Ectodermal cell (in vitro differentiated cells): ENCODE measurements around the gene ABTB1.

ENCODE experiments used
- H3K27ac ChIP-seq: 2 replicates; pipeline ENCODE4 v1.7.0; 2013; ENCODE audit warnings: mild to moderate bottlenecking, low read depth, low read length; ENCODE audit not compliant: insufficient read depth, poor library complexity, severe bottlenecking
- H3K27me3 ChIP-seq: 2 replicates; pipeline ENCODE4 v1.7.0; 2013; ENCODE audit warnings: mild to moderate bottlenecking, low read length; ENCODE audit not compliant: insufficient read depth, control insufficient read depth, poor library complexity, severe bottlenecking
- H3K36me3 ChIP-seq: one replicate; pipeline ENCODE4 v1.7.0; 2013; ENCODE audit warnings: low read length; ENCODE audit not compliant: control insufficient read depth, insufficient read depth
- H3K4me1 ChIP-seq: one replicate; pipeline ENCODE4 v1.7.0; 2013; ENCODE audit warnings: low read length; ENCODE audit not compliant: control insufficient read depth, insufficient read depth
- H3K4me3 ChIP-seq: 2 replicates; pipeline ENCODE4 v1.7.0; 2013; ENCODE audit warnings: low read depth, low read length, control low read depth; ENCODE audit not compliant: insufficient read depth
- H3K9me3 ChIP-seq: 2 replicates; pipeline ENCODE4 v1.7.0; 2013; ENCODE audit warnings: mild to moderate bottlenecking, low read length, moderate library complexity; ENCODE audit not compliant: control insufficient read depth
- WGBS, 2 experiments: methylation state at CpG; one replicate each; pipeline ENCODE4 v1.1.7; 2013; ENCODE audit warnings: missing lambda C conversion rate in 2 of 2; 5-methylcytosine and 5-hydroxymethylcytosine counted together

The ABTB1 gene

GRCh38 chr3:127712461-127712860, 39.7 kb downstream of the ABTB1 start:
- no peak overlapping the region for H3K4me3 ChIP-seq
- no peaks in the 10 kb centered on the region for H3K27me3 ChIP-seq
- H3K9me3 ChIP-seq, result no peaks in the 10 kb centered on the region
- no peak overlapping the region for H3K27ac ChIP-seq
- peaks cover 10% of the 10 kb centered on the region for H3K4me1 ChIP-seq
- 89 to 91% methylated on average over 9 of the region's 9 CpGs for WGBS, 2 experiments
- no peaks in the 10 kb centered on the region for H3K36me3 ChIP-seq

- H3K27ac ChIP-seq, result no peak overlapping the region
- no peak overlapping the region for H3K4me3 ChIP-seq
- H3K4me1 ChIP-seq, result peaks cover 9% of the 10 kb centered on the region
- H3K9me3 ChIP-seq, result no peaks in the 10 kb centered on the region
- 92 to 93% methylated on average over 9 of the region's 9 CpGs for WGBS, 2 experiments
- no peaks in the 10 kb centered on the region for H3K36me3 ChIP-seq
- no peaks in the 10 kb centered on the region for H3K27me3 ChIP-seq
Measured at GRCh38 chr3:127712881-127713771, 40.4 kb downstream of the ABTB1 start.

GRCh38 chr3:127714125-127714571, 41.4 kb downstream of the ABTB1 start:
- H3K27me3 ChIP-seq, result no peaks in the 10 kb centered on the region
- 71 to 75% methylated on average over 10 of the region's 10 CpGs for WGBS, 2 experiments
- H3K4me1 ChIP-seq, result peaks cover 7% of the 10 kb centered on the region
- H3K4me3 ChIP-seq, result no peak overlapping the region
- H3K27ac ChIP-seq, result no peak overlapping the region
- no peaks in the 10 kb centered on the region for H3K36me3 ChIP-seq
- H3K9me3 ChIP-seq, result no peaks in the 10 kb centered on the region

- peaks cover 7% of the 10 kb centered on the region for H3K4me1 ChIP-seq
- H3K27ac ChIP-seq, result no peak overlapping the region
- no peaks in the 10 kb centered on the region for H3K36me3 ChIP-seq
- no peaks in the 10 kb centered on the region for H3K9me3 ChIP-seq
- H3K27me3 ChIP-seq, result no peaks in the 10 kb centered on the region
- H3K4me3 ChIP-seq, result no peak overlapping the region
- 92 to 96% methylated on average over 5 of the region's 5 CpGs for WGBS, 2 experiments
Measured at GRCh38 chr3:127714866-127715265, 42.1 kb downstream of the ABTB1 start.

- no peaks in the 10 kb centered on the region for H3K9me3 ChIP-seq
- no peaks in the 10 kb centered on the region for H3K27me3 ChIP-seq
- 80 to 84% methylated on average over 8 of the region's 8 CpGs for WGBS, 2 experiments
- H3K4me1 ChIP-seq, result peaks cover 7% of the 10 kb centered on the region
- no peak overlapping the region for H3K27ac ChIP-seq
- H3K4me3 ChIP-seq, result no peak overlapping the region
- H3K36me3 ChIP-seq, result no peaks in the 10 kb centered on the region
Measured at GRCh38 chr3:127715532-127715931, 42.8 kb downstream of the ABTB1 start.

GRCh38 chr3:127716384-127716783, 43.6 kb downstream of the ABTB1 start:
- Histone ChIP-seq H3K4me3 (no peak overlapping the region), H3K36me3 (no peaks in the 10 kb centered on the region), H3K9me3 (no peaks in the 10 kb centered on the region), H3K27me3 (no peaks in the 10 kb centered on the region), H3K27ac (no peak overlapping the region), H3K4me1 (peaks cover 7% of the 10 kb centered on the region)
- 93 to 96% methylated on average over 6 of the region's 6 CpGs for WGBS, 2 experiments

- Histone ChIP-seq H3K9me3 (no peaks in the 10 kb centered on the region), H3K27me3 (no peaks in the 10 kb centered on the region), H3K27ac (no peak overlapping the region), H3K4me3 (no peak overlapping the region), H3K4me1 (peaks cover 12% of the 10 kb centered on the region), H3K36me3 (no peaks in the 10 kb centered on the region)
- WGBS, 2 experiments, result 87 to 89% methylated on average over 14 of the region's 14 CpGs
Measured at GRCh38 chr3:127717357-127718244, 44.8 kb downstream of the ABTB1 start.

GRCh38 chr3:127718245-127718915, 45.6 kb downstream of the ABTB1 start:
- Histone ChIP-seq H3K27me3 (no peaks in the 10 kb centered on the region), H3K4me1 (peaks cover 19% of the 10 kb centered on the region), H3K36me3 (no peaks in the 10 kb centered on the region), H3K27ac (no peak overlapping the region), H3K4me3 (no peak overlapping the region), H3K9me3 (no peaks in the 10 kb centered on the region)
- WGBS, 2 experiments, result 88 to 94% methylated on average over 7 of the region's 7 CpGs

GRCh38 chr3:127718916-127719290, 46.2 kb downstream of the ABTB1 start:
- Histone ChIP-seq H3K27ac (no peak overlapping the region), H3K9me3 (no peaks in the 10 kb centered on the region), H3K4me3 (no peak overlapping the region), H3K27me3 (no peaks in the 10 kb centered on the region), H3K36me3 (no peaks in the 10 kb centered on the region), H3K4me1 (peaks cover 23% of the 10 kb centered on the region)
- 78 to 82% methylated on average over 3 of the region's 3 CpGs for WGBS, 2 experiments

GRCh38 chr3:127719369-127719768, 46.6 kb downstream of the ABTB1 start:
- peaks cover 23% of the 10 kb centered on the region for H3K4me1 ChIP-seq

More at GRCh38 chr3:127719369-127719768, 46.6 kb downstream of the ABTB1 start:
- H3K27me3 ChIP-seq, result no peaks in the 10 kb centered on the region
- no peaks in the 10 kb centered on the region for H3K36me3 ChIP-seq
- 95 to 96% methylated on average over 8 of the region's 8 CpGs for WGBS, 2 experiments
- H3K4me3 ChIP-seq, result no peak overlapping the region
- no peaks in the 10 kb centered on the region for H3K9me3 ChIP-seq
- H3K27ac ChIP-seq, result no peak overlapping the region
